ENCODE measurements around the gene SKP1. TPM values are rescaled to one million over a fixed set of nuclear protein-coding genes. Genes with fewer than 3 reads are reported as not detected.
A peak's percentile ranks its signal among the peaks of the same experiment; 100 is the strongest.

The SKP1 gene
- total RNA-seq = 100 to 1,000 TPM in 3 of 4 donors, 10 to 100 TPM in 1; 32.6 to 224 (median 170) TPM

GRCh38 chr5:134176511-134177368 is at the start of gene SKP1:
Gene SKP1, minus strand, starts transcription at chr5:134176950. Its CDS starts 2,928 bp downstream, at chr5:134174022.
- H3K27ac ChIP-seq = peak within 1 kb of the TSS; percentile 95 to 99 (median 98)
- in situ Hi-C loops (cut with MboI; ENCODE audit: low pct_ligation_motif_present in 1 of 4, low pct_unique_long_range_greater_than_20kb in 1 of 4, low sequenced_read_pairs in 3 of 4) (loop anchor here in 2 of 4 donors (25.0 kb wide), 2 partner anchors 386 to 411 kb away; no protein-coding TSS in a partner anchor), intact Hi-C loops (cut with DNase I; ENCODE audit: low total_unique reads) (no loop called here)
- WGBS, 2 donors (ENCODE audit: low coverage in 1 of 2) = 1% methylated on average over 77 of the region's 92 CpGs; no CpG with 5 or more reads in 1 of the 2 donors
- peaks cover 14 to 51% (median 33%) of the 10 kb centered on the region in 4 donors for H3K4me1 ChIP-seq
- H3K36me3 ChIP-seq = peaks cover 0 to 11% (median 0%) of the 10 kb centered on the region in 4 donors
- peak; percentile 98 to 100 (median 100) for TF ChIP-seq POLR2AphosphoS5 (IDR thresholded peaks at IDR 0.05)
- TF ChIP-seq EP300 (IDR thresholded peaks at IDR 0.05; ENCODE audit: low read depth) = no peak
- TF ChIP-seq CTCF (IDR thresholded peaks at IDR 0.05) = no peak
- TF ChIP-seq POLR2A (IDR thresholded peaks at IDR 0.05) = peak; percentile 100
- no peaks in the 10 kb centered on the region for H3K27me3 ChIP-seq
- peak; percentile 87 for DNase-seq
- no peaks in the 10 kb centered on the region for H3K9me3 ChIP-seq
- peak within 1 kb of the TSS; percentile 68 to 96 (median 78) for H3K4me3 ChIP-seq

- 0% methylated on average over 49 of the region's 73 CpGs; no CpG with 5 or more reads in 1 of the 2 donors for WGBS, 2 donors (ENCODE audit: low coverage in 1 of 2)
- peak; percentile 99 for DNase-seq
These were observed 49.2 kb upstream of the SKP1 start, which contains the start of gene PPP2CA for GRCh38 chr5:134225780-134226440. Gene PPP2CA, minus strand, starts transcription at chr5:134226073. Its CDS starts 212 bp downstream, at chr5:134225861.

GRCh38 chr5:134224888-134225779 is 48.4 kb upstream of the SKP1 start:
- DNase-seq = peak; percentile 62
- intact Hi-C loops (cut with DNase I; ENCODE audit: low total_unique reads) = no loop called here
- Histone ChIP-seq H3K36me3 (no peaks in the 10 kb centered on the region), H3K4me1 (peaks cover 7 to 55% (median 46%) of the 10 kb centered on the region in 4 donors), H3K4me3 (peak overlapping the region; percentile 92 to 100 (median 96)), H3K27me3 (no peaks in the 10 kb centered on the region), H3K9me3 (no peaks in the 10 kb centered on the region), H3K27ac (peak overlapping the region; percentile 100)
- 0 to 2% methylated on average over 6 to 34 of the region's 49 CpGs for WGBS, 2 donors (ENCODE audit: low coverage in 1 of 2)
- in situ Hi-C loops (cut with MboI; ENCODE audit: low pct_ligation_motif_present in 1 of 4, low pct_unique_long_range_greater_than_20kb in 1 of 4, low sequenced_read_pairs in 3 of 4) = no loop called here
- TF ChIP-seq CTCF (IDR thresholded peaks at IDR 0.05) = peak in 3 of 5 experiments; percentile 4 to 24 (median 24)
- no peak for TF ChIP-seq EP300 (IDR thresholded peaks at IDR 0.05; ENCODE audit: low read depth)

More at GRCh38 chr5:134225780-134226440, 49.2 kb upstream of the SKP1 start, which contains the start of gene PPP2CA:
- no peaks in the 10 kb centered on the region for H3K27me3 ChIP-seq
- H3K36me3 ChIP-seq = no peaks in the 10 kb centered on the region
- H3K9me3 ChIP-seq = no peaks in the 10 kb centered on the region
- H3K27ac ChIP-seq = peak within 1 kb of the TSS; percentile 100
- in situ Hi-C loops (cut with MboI; ENCODE audit: low pct_ligation_motif_present in 1 of 4, low pct_unique_long_range_greater_than_20kb in 1 of 4, low sequenced_read_pairs in 3 of 4) = no loop called here
- intact Hi-C loops (cut with DNase I; ENCODE audit: low total_unique reads) = no loop called here
- H3K4me1 ChIP-seq = peaks cover 7 to 49% (median 42%) of the 10 kb centered on the region in 4 donors
- peak; percentile 45 for TF ChIP-seq EP300 (IDR thresholded peaks at IDR 0.05; ENCODE audit: low read depth)
- TF ChIP-seq POLR2AphosphoS5 (IDR thresholded peaks at IDR 0.05) = peak; percentile 45 to 89 (median 86)
- peak in 1 of 5 experiments; percentile 13 for TF ChIP-seq CTCF (IDR thresholded peaks at IDR 0.05)
- peak; percentile 36 for TF ChIP-seq POLR2A (IDR thresholded peaks at IDR 0.05)
- H3K4me3 ChIP-seq = peak within 1 kb of the TSS; percentile 92 to 100 (median 96)

Data from transverse colon (tissue), 4 donors.